ENCODE results near the gene TMC2.

Gene TMC2

GRCh38 chr20:2654384-2654822 lies 118.0 kb downstream of the TMC2 start:
- Histone ChIP-seq H3K27ac (no peak overlapping the region), H3K27me3 (ENCODE audit: insufficient read depth, low read depth, severe bottlenecking) (no peaks in the 10 kb centered on the region), H3K36me3 (peaks cover 68% of the 10 kb centered on the region), H3K4me3 (ENCODE audit: low read depth, low read length) (no peak overlapping the region), H3K9me3 (ENCODE audit: severe bottlenecking) (no peaks in the 10 kb centered on the region)
- TF ChIP-seq CTCF (IDR thresholded peaks at IDR 0.05; ENCODE audit: low read depth, low read length), result no peak
- no peak for DNase-seq

GRCh38 chr20:2654831-2655230 lies 118.5 kb downstream of the TMC2 start:
- Histone ChIP-seq H3K36me3 (peaks cover 72% of the 10 kb centered on the region), H3K9me3 (ENCODE audit: severe bottlenecking) (no peaks in the 10 kb centered on the region), H3K27me3 (ENCODE audit: insufficient read depth, low read depth, severe bottlenecking) (no peaks in the 10 kb centered on the region), H3K4me3 (ENCODE audit: low read depth, low read length) (no peak overlapping the region), H3K27ac (no peak overlapping the region)
- no peak for TF ChIP-seq CTCF (IDR thresholded peaks at IDR 0.05; ENCODE audit: low read depth, low read length)
- no peak for DNase-seq

- H3K27me3 ChIP-seq (ENCODE audit: insufficient read depth, low read depth, severe bottlenecking), result no peaks in the 10 kb centered on the region
- no peak for TF ChIP-seq CTCF (IDR thresholded peaks at IDR 0.05; ENCODE audit: low read depth, low read length)
- peaks cover 79% of the 10 kb centered on the region for H3K36me3 ChIP-seq
- H3K27ac ChIP-seq, result no peak overlapping the region
- no peak overlapping the region for H3K4me3 ChIP-seq (ENCODE audit: low read depth, low read length)
- H3K9me3 ChIP-seq (ENCODE audit: severe bottlenecking), result no peaks in the 10 kb centered on the region
- no peak for DNase-seq
Observed at GRCh38 chr20:2655331-2656116, 119.2 kb downstream of the TMC2 start.

- H3K36me3 ChIP-seq, result peaks cover 87% of the 10 kb centered on the region
- H3K27me3 ChIP-seq (ENCODE audit: insufficient read depth, low read depth, severe bottlenecking), result no peaks in the 10 kb centered on the region
- H3K4me3 ChIP-seq (ENCODE audit: low read depth, low read length), result no peak overlapping the region
- no peak overlapping the region for H3K27ac ChIP-seq
- no peak for TF ChIP-seq CTCF (IDR thresholded peaks at IDR 0.05; ENCODE audit: low read depth, low read length)
- H3K9me3 ChIP-seq (ENCODE audit: severe bottlenecking), result no peaks in the 10 kb centered on the region
- DNase-seq, result no peak
Observed at GRCh38 chr20:2656471-2657117, 120.2 kb downstream of the TMC2 start.

GRCh38 chr20:2657241-2657640 lies 120.9 kb downstream of the TMC2 start:
- DNase-seq, result no peak
- TF ChIP-seq CTCF (IDR thresholded peaks at IDR 0.05; ENCODE audit: low read depth, low read length), result no peak
- no peaks in the 10 kb centered on the region for H3K27me3 ChIP-seq (ENCODE audit: insufficient read depth, low read depth, severe bottlenecking)
- no peaks in the 10 kb centered on the region for H3K9me3 ChIP-seq (ENCODE audit: severe bottlenecking)
- H3K36me3 ChIP-seq, result peaks cover 94% of the 10 kb centered on the region
- no peak overlapping the region for H3K27ac ChIP-seq
- no peak overlapping the region for H3K4me3 ChIP-seq (ENCODE audit: low read depth, low read length)

Measured in WERI-Rb-1 (cell line).